ENCODE data around the gene CCNY. TPM values are rescaled to one million over a fixed set of nuclear protein-coding genes. Genes with fewer than 3 reads are reported as not detected.

The CCNY gene
- total and polyA plus RNA-seq, 2 of the 13 experiments (the other 11 are each of a cell fraction or from before 2014, with no cell fraction given) = 48.2 to 54.7 TPM

GRCh38 chr10:35409808-35410207 lies 73.5 kb downstream of the CCNY start:
- Histone ChIP-seq H2AFZ (ENCODE audit: low read length) (no peak overlapping the region), H3K9me3 (ENCODE audit: low read length) (no peaks in the 10 kb centered on the region), H3K27me3 (ENCODE audit: control insufficient read depth in 1 of 2, insufficient read depth in 2 of 2, low read length in 2 of 2) (no peaks in the 10 kb centered on the region), H3K79me2 (ENCODE audit: insufficient read depth, low read length) (peaks cover 67% of the 10 kb centered on the region), H3K4me3 (replicated peaks in 1 of 3; ENCODE audit: insufficient read depth in 1 of 3, low read depth in 2 of 3, low read length in 3 of 3) (no peak overlapping the region), H3K27ac (ENCODE audit: extremely low read length, insufficient read depth, low read length) (peak overlapping the region; percentile 20), H3K4me2 (ENCODE audit: low read depth, low read length) (no peak overlapping the region), H4K20me1 (ENCODE audit: insufficient read depth, low read length) (peaks cover 17% of the 10 kb centered on the region), H3K9ac (ENCODE audit: insufficient read depth, low read depth, low read length) (no peak overlapping the region), H3K36me3 (replicated peaks in 1 of 2; ENCODE audit: control insufficient read depth in 1 of 2, insufficient read depth in 2 of 2, low read length in 2 of 2) (0 out of 5 replicates have a peak, but pooled peaks cover 0 to 3% of the 10 kb centered on the region in 2 experiments), H3K4me1 (ENCODE audit: insufficient read depth, low read length) (peaks cover 78% of the 10 kb centered on the region)
- peak; percentile 83 for FAIRE-seq
- in situ Hi-C loops (cut with HindIII; ENCODE audit: extremely low pct_ligation_motif_present, low pct_unique_long_range_greater_than_20kb) (no loop called here), intact Hi-C loops (cut with micrococcal nuclease; ENCODE audit: unreplicated experiment) (loop anchor here (5.0 kb wide), 1 partner anchor 73 kb away; the partner anchor contains the start of gene CCNY)
- ChIA-PET CTCF (ENCODE audit: low intra/inter-chr PET ratio, low total read pairs) (no interaction called here), POLR2A (interaction anchor here (1.0 kb wide), 1 partner anchor 10 kb away, joined by 3 read pairs; no protein-coding TSS in a partner anchor)
- BruUV-seq (replicated peaks) = no TSS peak
- ATAC-seq = peak; percentile 87
- 100% methylated on average over 1 of the region's 1 CpG for WGBS (ENCODE audit: low lambda C conversion rate)
- peak; percentile 56 for DNase-seq (ENCODE audit: low spot score)
- no peak for TF ChIP-seq SMYD3 (CRISPR knock-in tag; IDR thresholded peaks at IDR 0.05)
- TF ChIP-seq ZFP1 (CRISPR knock-in tag; IDR thresholded peaks at IDR 0.05) = no peak
- TF ChIP-seq ETV6 (CRISPR knock-in tag; conservative IDR thresholded peaks at IDR 0.05) = no peak
- no peak for TF ChIP-seq KDM5B (CRISPR knock-in tag; IDR thresholded peaks at IDR 0.05; ENCODE audit: borderline replicate concordance)
- no peak for TF ChIP-seq MTF1 (CRISPR knock-in tag; IDR thresholded peaks at IDR 0.05)
- TF ChIP-seq RXRA (CRISPR knock-in tag; IDR thresholded peaks at IDR 0.05) = no peak
- TF ChIP-seq BCL3 (CRISPR knock-in tag; IDR thresholded peaks at IDR 0.05) = no peak
- TF ChIP-seq HCFC1 (IDR thresholded peaks at IDR 0.05; ENCODE audit: low read depth, low read length) = no peak
- TF ChIP-seq CHCHD3 (CRISPR knock-in tag; IDR thresholded peaks at IDR 0.05) = no peak
- no peak for TF ChIP-seq TCF7 (IDR thresholded peaks at IDR 0.05; ENCODE audit: low read depth)
- TF ChIP-seq FOXJ3 (CRISPR knock-in tag; IDR thresholded peaks at IDR 0.05; ENCODE audit: borderline replicate concordance) = no peak
- no peak for TF ChIP-seq PTBP1 (IDR thresholded peaks at IDR 0.05; ENCODE audit: low read depth, low read length, poor library complexity, severe bottlenecking)
- no peak for TF ChIP-seq NFYC (CRISPR knock-in tag; IDR thresholded peaks at IDR 0.05)
- no peak for TF ChIP-seq RORA (CRISPR knock-in tag; IDR thresholded peaks at IDR 0.05)
- TF ChIP-seq ZNF891 (CRISPR knock-in tag; IDR thresholded peaks at IDR 0.05) = no peak
- no peak for TF ChIP-seq HNRNPL (IDR thresholded peaks at IDR 0.05; ENCODE audit: low read depth, low read length)
- TF ChIP-seq, protein P1, sequence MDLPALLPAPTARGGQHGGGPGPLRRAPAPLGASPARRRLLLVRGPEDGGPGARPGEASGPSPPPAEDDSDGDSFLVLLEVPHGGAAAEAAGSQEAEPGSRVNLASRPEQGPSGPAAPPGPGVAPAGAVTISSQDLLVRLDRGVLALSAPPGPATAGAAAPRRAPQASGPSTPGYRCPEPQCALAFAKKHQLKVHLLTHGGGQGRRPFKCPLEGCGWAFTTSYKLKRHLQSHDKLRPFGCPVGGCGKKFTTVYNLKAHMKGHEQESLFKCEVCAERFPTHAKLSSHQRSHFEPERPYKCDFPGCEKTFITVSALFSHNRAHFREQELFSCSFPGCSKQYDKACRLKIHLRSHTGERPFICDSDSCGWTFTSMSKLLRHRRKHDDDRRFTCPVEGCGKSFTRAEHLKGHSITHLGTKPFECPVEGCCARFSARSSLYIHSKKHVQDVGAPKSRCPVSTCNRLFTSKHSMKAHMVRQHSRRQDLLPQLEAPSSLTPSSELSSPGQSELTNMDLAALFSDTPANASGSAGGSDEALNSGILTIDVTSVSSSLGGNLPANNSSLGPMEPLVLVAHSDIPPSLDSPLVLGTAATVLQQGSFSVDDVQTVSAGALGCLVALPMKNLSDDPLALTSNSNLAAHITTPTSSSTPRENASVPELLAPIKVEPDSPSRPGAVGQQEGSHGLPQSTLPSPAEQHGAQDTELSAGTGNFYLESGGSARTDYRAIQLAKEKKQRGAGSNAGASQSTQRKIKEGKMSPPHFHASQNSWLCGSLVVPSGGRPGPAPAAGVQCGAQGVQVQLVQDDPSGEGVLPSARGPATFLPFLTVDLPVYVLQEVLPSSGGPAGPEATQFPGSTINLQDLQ (CRISPR knock-in tag; IDR thresholded peaks at IDR 0.05) = no peak
- no peak for TF ChIP-seq ZNF816 (CRISPR knock-in tag; IDR thresholded peaks at IDR 0.05; ENCODE audit: borderline replicate concordance)
- TF ChIP-seq SRSF4 (IDR thresholded peaks at IDR 0.05; ENCODE audit: low read depth, low read length, poor library complexity, severe bottlenecking) = no peak
- no peak for TF ChIP-seq MEIS1 (CRISPR knock-in tag; IDR thresholded peaks at IDR 0.05; ENCODE audit: borderline replicate concordance)
- no peak for TF ChIP-seq ZNF629 (CRISPR knock-in tag; conservative IDR thresholded peaks at IDR 0.05)
- TF ChIP-seq, protein P2, sequence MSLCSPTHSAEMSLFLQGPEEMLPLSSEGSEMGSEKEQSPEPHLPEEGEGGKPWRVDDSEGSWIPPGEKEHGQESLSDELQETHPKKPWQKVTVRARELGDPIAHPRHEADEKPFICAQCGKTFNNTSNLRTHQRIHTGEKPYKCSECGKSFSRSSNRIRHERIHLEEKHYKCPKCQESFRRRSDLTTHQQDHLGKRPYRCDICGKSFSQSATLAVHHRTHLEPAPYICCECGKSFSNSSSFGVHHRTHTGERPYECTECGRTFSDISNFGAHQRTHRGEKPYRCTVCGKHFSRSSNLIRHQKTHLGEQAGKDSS (CRISPR knock-in tag; IDR thresholded peaks at IDR 0.05; ENCODE audit: borderline replicate concordance, low read depth) = no peak
- no peak for TF ChIP-seq NFE2 (CRISPR knock-in tag; IDR thresholded peaks at IDR 0.05)

Measured in HepG2 (cell line).